ENCODE results near the gene CCDC120. TPM values are rescaled to one million over a fixed set of nuclear protein-coding genes. Genes with fewer than 3 reads are reported as not detected.
A peak's percentile ranks its signal among the peaks of the same experiment; 100 is the strongest.

Gene CCDC120
- total and polyA plus RNA-seq, 9 of the 15 experiments (the other 6 are each of a cell fraction or from before 2014, with no cell fraction given) = 0.13 to 3.6 (median 0.54) TPM

- TF ChIP-seq ZNF707 (CRISPR knock-in tag; conservative IDR thresholded peaks at IDR 0.05) (no peak), ATF7 (IDR thresholded peaks at IDR 0.05) (peak; percentile 78), GABPA (tag; conservative IDR thresholded peaks at IDR 0.05; ENCODE audit: low read depth) (peak; percentile 91), BRD4 (IDR thresholded peaks at IDR 0.05) (no peak), RNF2 (IDR thresholded peaks at IDR 0.05) (no peak; the same call in 1 of the 2 replicates), TAF1 (IDR thresholded peaks at IDR 0.05; ENCODE audit: control insufficient read depth, extremely low read depth, insufficient read depth, low read length, severe bottlenecking) (peak; percentile 65), SMARCB1 (IDR thresholded peaks at IDR 0.05; ENCODE audit: insufficient read length, low read depth) (no peak), TEAD4 (IDR thresholded peaks at IDR 0.05; ENCODE audit: low read length) (0 out of 2 replicates have a peak, but pooled peaks have one; percentile 22), TEAD4 (CRISPR knock-in tag; IDR thresholded peaks at IDR 0.05; ENCODE audit: borderline replicate concordance) (no peak), MYNN (IDR thresholded peaks at IDR 0.05) (peak; percentile 100), MYNN (CRISPR knock-in tag; IDR thresholded peaks at IDR 0.05) (peak; percentile 99), MTA3 (IDR thresholded peaks at IDR 0.05; ENCODE audit: borderline replicate concordance) (peak; percentile 65), FOXA1 (IDR thresholded peaks at IDR 0.05; ENCODE audit: borderline replicate concordance) (no peak), STAT5A (IDR thresholded peaks at IDR 0.05; ENCODE audit: borderline replicate concordance, low read length) (no peak; the same call in 1 of the 2 replicates), ETV5 (CRISPR knock-in tag; IDR thresholded peaks at IDR 0.05; ENCODE audit: low read depth) (no peak), TEAD2 (tag; IDR thresholded peaks at IDR 0.05) (no peak), CREB1 (IDR thresholded peaks at IDR 0.05) (peak; percentile 86), CREB1 (CRISPR knock-in tag; IDR thresholded peaks at IDR 0.05) (peak; percentile 89), BCL6 (CRISPR knock-in tag; IDR thresholded peaks at IDR 0.05) (no peak), IRF1 (CRISPR knock-in tag; IDR thresholded peaks at IDR 0.05; ENCODE audit: borderline replicate concordance) (no peak)
- TF ChIP-seq, protein P1, sequence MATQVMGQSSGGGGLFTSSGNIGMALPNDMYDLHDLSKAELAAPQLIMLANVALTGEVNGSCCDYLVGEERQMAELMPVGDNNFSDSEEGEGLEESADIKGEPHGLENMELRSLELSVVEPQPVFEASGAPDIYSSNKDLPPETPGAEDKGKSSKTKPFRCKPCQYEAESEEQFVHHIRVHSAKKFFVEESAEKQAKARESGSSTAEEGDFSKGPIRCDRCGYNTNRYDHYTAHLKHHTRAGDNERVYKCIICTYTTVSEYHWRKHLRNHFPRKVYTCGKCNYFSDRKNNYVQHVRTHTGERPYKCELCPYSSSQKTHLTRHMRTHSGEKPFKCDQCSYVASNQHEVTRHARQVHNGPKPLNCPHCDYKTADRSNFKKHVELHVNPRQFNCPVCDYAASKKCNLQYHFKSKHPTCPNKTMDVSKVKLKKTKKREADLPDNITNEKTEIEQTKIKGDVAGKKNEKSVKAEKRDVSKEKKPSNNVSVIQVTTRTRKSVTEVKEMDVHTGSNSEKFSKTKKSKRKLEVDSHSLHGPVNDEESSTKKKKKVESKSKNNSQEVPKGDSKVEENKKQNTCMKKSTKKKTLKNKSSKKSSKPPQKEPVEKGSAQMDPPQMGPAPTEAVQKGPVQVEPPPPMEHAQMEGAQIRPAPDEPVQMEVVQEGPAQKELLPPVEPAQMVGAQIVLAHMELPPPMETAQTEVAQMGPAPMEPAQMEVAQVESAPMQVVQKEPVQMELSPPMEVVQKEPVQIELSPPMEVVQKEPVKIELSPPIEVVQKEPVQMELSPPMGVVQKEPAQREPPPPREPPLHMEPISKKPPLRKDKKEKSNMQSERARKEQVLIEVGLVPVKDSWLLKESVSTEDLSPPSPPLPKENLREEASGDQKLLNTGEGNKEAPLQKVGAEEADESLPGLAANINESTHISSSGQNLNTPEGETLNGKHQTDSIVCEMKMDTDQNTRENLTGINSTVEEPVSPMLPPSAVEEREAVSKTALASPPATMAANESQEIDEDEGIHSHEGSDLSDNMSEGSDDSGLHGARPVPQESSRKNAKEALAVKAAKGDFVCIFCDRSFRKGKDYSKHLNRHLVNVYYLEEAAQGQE (IDR thresholded peaks at IDR 0.05; ENCODE audit: borderline replicate concordance) = peak; percentile 57
- TF ChIP-seq, protein P1 (CRISPR knock-in tag; IDR thresholded peaks at IDR 0.05; ENCODE audit: low read depth) = no peak
Observed at GRCh38 chrX:49043220-49043986, 15.4 kb upstream of the CCDC120 start, which contains the start of gene TFE3 (continued).
